Measurements from ENCODE around the gene SPOUT1. TPM values are rescaled to one million over a fixed set of nuclear protein-coding genes. Genes with fewer than 3 reads are reported as not detected.

Gene SPOUT1
- total RNA-seq, 1 donor from 2014 or later, result 19.5 TPM

- no peaks in the 10 kb centered on the region for H3K79me2 ChIP-seq (ENCODE audit: insufficient read depth, low read length)
- Mint-ChIP-seq H3K9me3 (ENCODE audit: unreplicated experiment) (no peaks in the 10 kb centered on the region), H3K4me3 (ENCODE audit: unreplicated experiment) (no peak overlapping the region), H3K36me3 (ENCODE audit: low read depth, unreplicated experiment) (peaks cover 2% of the 10 kb centered on the region), H3K27ac (ENCODE audit: unreplicated experiment) (peak overlapping the region; percentile 7), H3K27me3 (ENCODE audit: low read depth, unreplicated experiment) (no peaks in the 10 kb centered on the region), H3K4me1 (ENCODE audit: low read depth, unreplicated experiment) (no peaks in the 10 kb centered on the region)
- H3K4me2 ChIP-seq (ENCODE audit: low read length), result no peak overlapping the region
- DNase-seq (ENCODE audit: low read depth) (no peak), FAIRE-seq (no peak)
- H3K9ac ChIP-seq (ENCODE audit: low read length), result no peak overlapping the region
- no peak overlapping the region for H3K27ac ChIP-seq (ENCODE audit: low read depth, low read length)
- H4K20me1 ChIP-seq (ENCODE audit: insufficient read depth, low read length), result no peaks in the 10 kb centered on the region
- peaks cover 2% of the 10 kb centered on the region for H3K36me3 ChIP-seq (ENCODE audit: insufficient read depth, low read length)
- no peak for TF ChIP-seq CTCF (IDR thresholded peaks at IDR 0.05; ENCODE audit: insufficient read depth, low read depth, low read length)
- TF ChIP-seq EZH2 (IDR thresholded peaks at IDR 0.05; ENCODE audit: insufficient read depth, low read length), result no peak
- no peaks in the 10 kb centered on the region for H3K27me3 ChIP-seq (ENCODE audit: insufficient read depth, low read length)
- no peaks in the 10 kb centered on the region for H3K4me1 ChIP-seq (ENCODE audit: insufficient read depth, low read length)
- no peak overlapping the region for H3K4me3 ChIP-seq (ENCODE audit: insufficient read depth, low read depth, low read length)
- no peaks in the 10 kb centered on the region for H3K9me3 ChIP-seq (ENCODE audit: insufficient read depth, low read depth, low read length)
- no peak overlapping the region for H2AFZ ChIP-seq (ENCODE audit: low read depth, low read length)
Measured at GRCh38 chr9:128870128-128870940, 40.7 kb upstream of the SPOUT1 start.

- FAIRE-seq, result no peak
Measured at GRCh38 chr9:128863647-128864046, 34.1 kb upstream of the SPOUT1 start.

More at GRCh38 chr9:128863647-128864046, 34.1 kb upstream of the SPOUT1 start:
- Mint-ChIP-seq H3K27ac (ENCODE audit: unreplicated experiment) (no peak overlapping the region), H3K4me3 (ENCODE audit: unreplicated experiment) (no peak overlapping the region), H3K9me3 (ENCODE audit: unreplicated experiment) (no peaks in the 10 kb centered on the region), H3K4me1 (ENCODE audit: low read depth, unreplicated experiment) (peaks cover 3% of the 10 kb centered on the region), H3K36me3 (ENCODE audit: low read depth, unreplicated experiment) (no peaks in the 10 kb centered on the region), H3K27me3 (ENCODE audit: low read depth, unreplicated experiment) (no peaks in the 10 kb centered on the region)
- Histone ChIP-seq H3K9ac (ENCODE audit: low read length) (no peak overlapping the region), H4K20me1 (ENCODE audit: insufficient read depth, low read length) (no peaks in the 10 kb centered on the region), H3K27ac (ENCODE audit: low read depth, low read length) (no peak overlapping the region), H3K79me2 (ENCODE audit: insufficient read depth, low read length) (no peaks in the 10 kb centered on the region), H3K27me3 (ENCODE audit: insufficient read depth, low read length) (no peaks in the 10 kb centered on the region), H3K4me1 (ENCODE audit: insufficient read depth, low read length) (no peaks in the 10 kb centered on the region), H2AFZ (ENCODE audit: low read depth, low read length) (no peak overlapping the region), H3K4me3 (ENCODE audit: insufficient read depth, low read depth, low read length) (no peak overlapping the region), H3K4me2 (ENCODE audit: low read length) (no peak overlapping the region), H3K9me3 (ENCODE audit: insufficient read depth, low read depth, low read length) (no peaks in the 10 kb centered on the region), H3K36me3 (ENCODE audit: insufficient read depth, low read length) (no peaks in the 10 kb centered on the region)
- TF ChIP-seq CTCF (IDR thresholded peaks at IDR 0.05; ENCODE audit: insufficient read depth, low read depth, low read length) (peak; percentile 62), EZH2 (IDR thresholded peaks at IDR 0.05; ENCODE audit: insufficient read depth, low read length) (no peak)
- peak; percentile 7 for DNase-seq (ENCODE audit: low read depth)

Measured in astrocyte (in vitro differentiated cells and primary cell).